PC-3 (cell line): ENCODE data around the gene RHOH. TPM values are rescaled to one million over a fixed set of nuclear protein-coding genes. Genes with fewer than 3 reads are reported as not detected.

ENCODE experiments used
- ATAC-seq: fragments of 200-7000 bp; cut with Tn5 transposase; 2 replicates; pipeline ENCODE4 v1.9.1; 2020; ENCODE audit warnings: mild to moderate bottlenecking, moderate library complexity
- BruUV-seq: library from RNA; stranded (reverse); fragments of 400-500 nt; replicated peaks from 2 replicates; lab custom pipeline; 2021; lab: Mats Ljungman, UMichigan
- CTCF ChIA-PET: fragments of 300-600 bp; sonication (Branson Sonifier 250); formaldehyde crosslinking; loops from one replicate; lab custom pipeline; 2022; ENCODE audit warnings: antibody characterized with exemption; lab: Charles Lee
- POLR2A ChIA-PET: fragments of 300-600 bp; sonication (Branson Sonifier 250); formaldehyde crosslinking; loops from one replicate; lab custom pipeline; 2022; ENCODE audit warnings: antibody characterized with exemption; ENCODE audit not compliant: unreplicated experiment; lab: Charles Lee
- DNase-seq: peaks from one replicate; pipeline ENCODE4 v3.0.0-alpha.2; 2015
- H2AFZ ChIP-seq: fragments of 300-600 bp; sonication (generic); 2 replicates; pipeline ENCODE4 v1.6.0; 2016; ENCODE audit warnings: antibody characterized with exemption, low read length
- H3F3A ChIP-seq: fragments of 300-600 bp; sonication (generic); one replicate; pipeline ENCODE4 v1.6.0; 2017; ENCODE audit warnings: antibody characterized with exemption, low read length, control low read depth, mild to moderate bottlenecking; ENCODE audit not compliant: unreplicated experiment
- H3K27ac ChIP-seq: fragments of 300-600 bp; sonication (generic); 2 replicates; pipeline ENCODE4 v1.5.1; 2016; ENCODE audit warnings: mild to moderate bottlenecking, low read length
- H3K27me3 ChIP-seq: fragments of 300-600 bp; sonication (generic); 2 replicates; pipeline ENCODE4 v1.6.1; 2016; ENCODE audit warnings: low read length, mixed read lengths
- H3K36me3 ChIP-seq: fragments of 300-600 bp; sonication (generic); 2 replicates; pipeline ENCODE4 v1.6.1; 2016; ENCODE audit warnings: low read depth, mixed run types, low read length, mixed read lengths
- H3K4me1 ChIP-seq: fragments of 300-600 bp; sonication (generic); 2 replicates; pipeline ENCODE4 v1.5.1; 2016; ENCODE audit warnings: low read length; ENCODE audit not compliant: insufficient read depth
- H3K4me2 ChIP-seq: fragments of 300-600 bp; sonication (generic); 2 replicates; pipeline ENCODE4 v1.6.0; 2016; ENCODE audit warnings: low read length
- H3K4me3 ChIP-seq: fragments of 300-600 bp; sonication (generic); 2 replicates; pipeline ENCODE4 v1.5.1; 2016; ENCODE audit warnings: mild to moderate bottlenecking, low read length, mixed read lengths
- H3K79me2 ChIP-seq: fragments of 300-600 bp; sonication (generic); 2 replicates; pipeline ENCODE4 v1.6.1; 2017; ENCODE audit warnings: low read length, mixed read lengths
- H3K9ac ChIP-seq: fragments of 300-600 bp; sonication (generic); 2 replicates; pipeline ENCODE4 v1.6.0; 2016; ENCODE audit warnings: mild to moderate bottlenecking, low read length
- H3K9me2 ChIP-seq: fragments of 300-600 bp; sonication (generic); replicated peaks from 2 replicates; pipeline ENCODE4 v1.6.1; 2016; ENCODE audit warnings: mixed run types, low read length, mixed read lengths
- H3K9me3 ChIP-seq: fragments of 300-600 bp; sonication (generic); 2 replicates; pipeline ENCODE4 v1.6.1; 2016; ENCODE audit warnings: low read length, mixed read lengths
- H4K20me1 ChIP-seq: fragments of 300-600 bp; sonication (generic); 2 replicates; pipeline ENCODE4 v1.6.1; 2016; ENCODE audit warnings: low read length, mixed read lengths
- EZH2 ChIP-seq: fragments of 300-600 bp; sonication (generic); IDR thresholded peaks from one replicate; pipeline ENCODE4 v1.6.1; 2017; ENCODE audit warnings: antibody characterized with exemption, mild to moderate bottlenecking, low read length; ENCODE audit not compliant: unreplicated experiment
- EZH2phosphoT487 ChIP-seq: fragments of 300-600 bp; sonication (generic); IDR thresholded peaks from 2 replicates; pipeline ENCODE4 v1.6.1; 2018; ENCODE audit warnings: mild to moderate bottlenecking, antibody characterized with exemption, low read length, borderline replicate concordance
- intact Hi-C: fragments of 100-400 bp; cut with micrococcal nuclease; formaldehyde crosslinking; loops from 2 replicates; pipeline ENCODE4 v1.9.0; 2023
- total RNA-seq: library from RNA; depleted of rRNA; stranded (reverse); fragments of >200 nt; gene quantifications from 2 replicates; pipeline ENCODE4 v1.2.3, GENCODE V29; 2014
- TF ChIP-seq, protein P1 (sequence below): fragments of 300-600 bp; sonication (generic); conservative IDR thresholded peaks from 2 replicates; pipeline ENCODE4 v1.5.1; 2017; ENCODE audit warnings: antibody characterized with exemption, low read depth, mild to moderate bottlenecking, low read length

The RHOH gene
- total RNA-seq, 1 experiment from 2014 or later: not detected

DNA sequence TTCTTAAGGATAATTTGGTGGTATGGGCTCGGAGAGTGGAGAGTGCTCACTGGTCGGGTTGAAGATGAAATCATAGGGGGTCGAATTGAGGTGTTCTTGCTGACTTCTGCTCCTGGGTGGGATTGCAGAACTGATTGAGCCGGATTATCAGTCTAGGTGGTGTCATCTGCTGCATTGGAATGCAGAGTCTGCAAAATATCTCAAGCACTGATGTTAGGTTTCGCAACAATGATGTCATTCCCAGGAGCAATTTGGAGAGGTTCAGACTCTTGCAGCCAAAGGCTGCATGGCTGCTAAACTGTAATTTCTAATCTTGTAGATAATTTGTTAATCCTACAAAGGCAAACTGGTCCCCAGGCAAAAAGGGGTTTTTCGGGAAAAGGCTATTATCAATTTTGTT is 67.7 kb downstream of the RHOH start:
- H3K9me2 ChIP-seq: no peaks in the 10 kb centered on the region
- H3K9ac ChIP-seq: no peak overlapping the region
- no peak overlapping the region for H2AFZ ChIP-seq
- intact Hi-C loops: no loop called here
- ChIA-PET POLR2A (no interaction called here), CTCF (no interaction called here)
- no peaks in the 10 kb centered on the region for H3K4me1 ChIP-seq
- H3F3A ChIP-seq: no peaks in the 10 kb centered on the region
- no peak overlapping the region for H3K4me3 ChIP-seq
- no peak overlapping the region for H3K27ac ChIP-seq
- H3K4me2 ChIP-seq: no peak overlapping the region
- no peak for TF ChIP-seq EZH2
- no peaks in the 10 kb centered on the region for H3K9me3 ChIP-seq
- DNase-seq (no peak), ATAC-seq (no peak)
- H3K79me2 ChIP-seq: no peaks in the 10 kb centered on the region
- H4K20me1 ChIP-seq: no peaks in the 10 kb centered on the region
- H3K27me3 ChIP-seq: no peaks in the 10 kb centered on the region
- no peaks in the 10 kb centered on the region for H3K36me3 ChIP-seq
- no TSS peak for BruUV-seq

DNA sequence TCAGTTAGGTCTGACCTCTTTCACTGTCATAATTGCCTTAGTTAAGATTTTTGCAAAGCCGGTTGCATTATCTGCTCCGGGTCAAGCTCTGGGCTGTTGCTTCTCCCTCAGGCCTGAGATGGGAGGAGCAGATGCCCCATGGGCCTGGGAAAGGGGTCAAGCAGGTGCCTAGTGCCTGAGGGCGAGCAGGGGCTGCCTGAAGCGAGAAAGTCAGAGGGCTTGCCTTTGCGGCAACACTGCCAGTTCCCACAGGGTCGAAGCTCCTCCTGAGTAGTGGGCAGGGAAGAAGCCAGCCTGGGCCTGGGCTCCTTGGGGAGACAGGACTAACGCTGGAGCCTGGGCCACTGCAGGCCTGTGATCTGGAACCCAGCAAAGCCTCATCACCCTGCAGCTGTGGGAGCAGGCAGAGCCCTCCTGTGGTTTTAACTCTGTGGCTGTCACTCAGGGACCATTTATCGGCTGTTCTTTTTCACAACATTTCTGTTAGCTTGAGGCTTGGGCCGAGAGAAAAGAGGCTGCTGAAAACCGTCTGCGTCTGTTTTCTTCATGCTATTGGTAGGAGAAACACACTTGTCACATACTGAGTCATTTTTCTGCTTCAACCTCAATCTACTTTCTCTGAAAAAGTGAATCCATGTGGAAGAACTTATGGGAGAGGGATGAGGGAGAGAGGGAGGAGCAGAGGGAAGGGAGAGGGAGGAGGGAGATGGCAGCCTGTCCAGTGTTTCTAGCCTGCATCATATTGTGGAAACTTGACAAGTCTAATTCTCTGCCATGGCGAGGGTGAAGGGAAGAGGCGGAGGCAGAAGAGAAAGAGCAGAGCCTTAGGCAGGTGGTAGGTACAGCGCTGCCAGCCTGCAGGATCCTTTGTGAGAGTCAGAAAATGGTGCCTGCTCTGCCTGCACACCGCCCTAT is 68.4 kb downstream of the RHOH start:
- Histone ChIP-seq H3K4me2 (no peak overlapping the region), H3K36me3 (no peaks in the 10 kb centered on the region), H3K4me3 (no peak overlapping the region), H3K79me2 (no peaks in the 10 kb centered on the region), H3K27me3 (no peaks in the 10 kb centered on the region), H4K20me1 (no peaks in the 10 kb centered on the region), H3K9me2 (no peaks in the 10 kb centered on the region), H3K27ac (no peak overlapping the region), H2AFZ (no peak overlapping the region), H3K4me1 (no peaks in the 10 kb centered on the region), H3K9ac (no peak overlapping the region), H3F3A (no peaks in the 10 kb centered on the region), H3K9me3 (no peaks in the 10 kb centered on the region)
- CTCF ChIA-PET: no interaction called here
- no TSS peak for BruUV-seq
- DNase-seq (no peak), ATAC-seq (no peak)
- POLR2A ChIA-PET: no interaction called here
- no peak for TF ChIP-seq EZH2phosphoT487
- TF ChIP-seq, protein P1, sequence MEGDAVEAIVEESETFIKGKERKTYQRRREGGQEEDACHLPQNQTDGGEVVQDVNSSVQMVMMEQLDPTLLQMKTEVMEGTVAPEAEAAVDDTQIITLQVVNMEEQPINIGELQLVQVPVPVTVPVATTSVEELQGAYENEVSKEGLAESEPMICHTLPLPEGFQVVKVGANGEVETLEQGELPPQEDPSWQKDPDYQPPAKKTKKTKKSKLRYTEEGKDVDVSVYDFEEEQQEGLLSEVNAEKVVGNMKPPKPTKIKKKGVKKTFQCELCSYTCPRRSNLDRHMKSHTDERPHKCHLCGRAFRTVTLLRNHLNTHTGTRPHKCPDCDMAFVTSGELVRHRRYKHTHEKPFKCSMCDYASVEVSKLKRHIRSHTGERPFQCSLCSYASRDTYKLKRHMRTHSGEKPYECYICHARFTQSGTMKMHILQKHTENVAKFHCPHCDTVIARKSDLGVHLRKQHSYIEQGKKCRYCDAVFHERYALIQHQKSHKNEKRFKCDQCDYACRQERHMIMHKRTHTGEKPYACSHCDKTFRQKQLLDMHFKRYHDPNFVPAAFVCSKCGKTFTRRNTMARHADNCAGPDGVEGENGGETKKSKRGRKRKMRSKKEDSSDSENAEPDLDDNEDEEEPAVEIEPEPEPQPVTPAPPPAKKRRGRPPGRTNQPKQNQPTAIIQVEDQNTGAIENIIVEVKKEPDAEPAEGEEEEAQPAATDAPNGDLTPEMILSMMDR: no peak
- TF ChIP-seq EZH2: no peak
- intact Hi-C loops: no loop called here

DNA sequence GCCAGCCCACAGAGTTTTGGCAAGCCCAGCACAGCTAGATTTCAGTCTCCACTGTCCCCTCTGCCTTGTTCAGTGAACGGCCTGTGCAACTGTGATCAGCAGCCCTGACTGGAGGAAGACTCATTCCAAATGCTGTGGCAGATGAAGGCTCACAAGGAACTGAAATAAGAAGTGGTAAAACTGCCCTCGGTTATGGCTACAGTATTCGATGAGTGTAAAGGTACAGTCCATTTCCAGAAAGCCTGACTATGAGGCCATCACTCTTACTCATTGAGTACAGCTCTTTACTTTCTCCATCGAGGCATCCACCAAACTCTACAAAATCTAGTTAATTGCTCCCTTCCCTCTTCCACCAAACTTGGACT is 69.1 kb downstream of the RHOH start:
- no peaks in the 10 kb centered on the region for H3K36me3 ChIP-seq
- H3K4me1 ChIP-seq: no peaks in the 10 kb centered on the region
- no peaks in the 10 kb centered on the region for H4K20me1 ChIP-seq
- no peak overlapping the region for H3K4me2 ChIP-seq
- no peaks in the 10 kb centered on the region for H3K9me2 ChIP-seq
- no peak for TF ChIP-seq EZH2
- TF ChIP-seq, protein P1: no peak
- no peak for TF ChIP-seq EZH2phosphoT487
- no peaks in the 10 kb centered on the region for H3K27me3 ChIP-seq
- no peak overlapping the region for H3K9ac ChIP-seq
- ATAC-seq (no peak), DNase-seq (no peak)
- no peaks in the 10 kb centered on the region for H3K79me2 ChIP-seq
- ChIA-PET CTCF (no interaction called here), POLR2A (no interaction called here)
- intact Hi-C loops: no loop called here
- no peaks in the 10 kb centered on the region for H3F3A ChIP-seq
- no peak overlapping the region for H3K4me3 ChIP-seq
- BruUV-seq: no TSS peak
- H3K9me3 ChIP-seq: no peaks in the 10 kb centered on the region
- H3K27ac ChIP-seq: no peak overlapping the region
- no peak overlapping the region for H2AFZ ChIP-seq
